Measurements from ENCODE around the gene PRKCI.
"Not testable (repeated sequence)": the region's sequence is repeated elsewhere in the genome, so short reads cannot be mapped to it uniquely, and the experiment has no call there.

PRKCI gene

DNA sequence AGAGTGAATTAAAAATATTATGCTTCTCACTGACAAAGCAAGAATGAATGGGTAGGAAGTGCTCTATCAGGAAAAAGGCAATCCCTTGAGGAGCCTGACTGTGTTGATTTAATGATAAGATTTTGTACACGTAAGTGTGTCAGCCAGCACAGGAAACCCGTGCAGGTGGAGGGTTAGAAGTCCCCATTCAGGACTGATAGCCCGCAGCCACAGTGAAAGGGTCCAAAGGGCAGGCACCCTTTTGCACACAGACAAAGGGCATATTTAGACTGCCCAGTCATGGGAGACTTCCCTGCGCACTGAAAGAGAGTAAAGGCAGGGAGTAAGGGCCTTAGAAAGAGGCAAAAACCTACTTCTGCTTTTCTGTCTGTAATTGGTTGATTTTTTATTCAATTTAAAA, 108.9 kb downstream of the PRKCI start:
- no peak for DNase-seq (ENCODE audit: low read depth, low spot score)
- H3K27ac ChIP-seq, result no peak overlapping the region

DNA sequence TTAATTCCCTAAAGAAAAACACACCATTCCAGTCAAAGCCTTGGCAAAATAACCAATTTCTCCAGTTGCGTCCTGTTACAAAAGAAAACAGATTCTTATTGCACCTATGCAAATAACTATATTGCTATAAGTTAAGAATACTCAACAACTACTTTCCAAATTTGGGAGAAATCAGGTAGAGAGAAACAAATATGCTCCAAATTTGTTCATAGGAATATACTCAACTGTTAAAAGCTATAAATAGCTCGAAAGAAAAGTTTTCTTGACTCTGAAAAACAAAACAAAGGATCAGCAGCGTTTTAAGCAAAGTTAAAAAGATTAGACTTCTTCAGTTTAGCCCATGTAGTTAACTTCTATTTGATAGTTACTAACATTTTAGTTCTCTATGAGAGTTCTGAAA, 115.2 kb downstream of the PRKCI start:
- no peak overlapping the region for H3K27ac ChIP-seq
- no peak for DNase-seq (ENCODE audit: low read depth, low spot score)

DNA sequence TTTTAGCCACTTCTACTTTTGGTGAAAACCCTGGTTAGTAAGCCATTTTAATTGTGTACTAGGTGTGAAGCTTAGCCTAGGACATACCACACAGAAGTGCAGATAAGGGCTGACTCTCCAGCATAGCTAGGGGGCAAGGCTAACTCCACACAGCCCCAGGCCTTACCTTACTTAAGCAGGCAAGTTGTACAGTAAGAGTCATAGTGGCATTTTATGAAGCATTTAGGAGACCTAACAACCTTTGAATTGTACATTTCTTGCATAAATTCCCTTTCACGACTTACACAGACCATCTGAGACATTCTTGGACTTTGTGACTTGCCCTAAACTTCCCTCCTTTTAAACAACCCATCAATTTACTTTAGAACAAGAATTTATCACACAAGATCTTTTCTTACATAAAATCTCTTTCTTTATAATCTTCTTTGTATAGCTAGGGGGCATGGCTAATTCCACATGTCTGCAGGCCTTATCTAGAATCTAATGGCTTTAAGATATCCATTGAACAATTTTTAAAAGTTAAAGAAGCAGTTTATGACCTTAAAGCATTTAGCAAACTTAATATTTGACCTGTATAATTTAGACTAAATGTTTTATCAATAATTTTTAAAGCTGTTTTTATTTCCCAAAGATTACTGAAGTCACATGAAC, 116.6 kb downstream of the PRKCI start:
- H3K27ac ChIP-seq, result no peak overlapping the region
- no peak for DNase-seq (ENCODE audit: low read depth, low spot score)

DNA sequence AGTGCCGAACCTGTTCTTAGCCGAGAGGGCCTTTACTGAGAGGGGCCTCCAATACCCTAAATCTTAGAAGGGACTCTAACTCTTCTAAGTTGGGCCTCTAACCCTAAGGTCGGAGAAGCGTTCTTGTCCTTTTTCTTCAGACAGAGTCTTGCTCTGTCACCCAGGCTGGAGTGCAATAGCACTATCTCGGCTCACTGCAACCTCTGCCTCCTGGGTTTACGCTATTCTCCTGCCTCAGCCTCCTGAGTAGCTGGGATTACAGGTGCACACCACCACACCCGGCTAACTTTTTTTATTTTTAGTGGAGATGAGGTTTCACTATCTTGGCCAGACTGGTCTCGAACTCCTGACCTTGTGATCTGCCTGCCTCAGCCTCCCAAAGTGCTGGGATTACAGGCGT, 120.0 kb downstream of the PRKCI start:
- not testable (repeated sequence) for DNase-seq (ENCODE audit: low read depth, low spot score); H3K27ac ChIP-seq

DNA sequence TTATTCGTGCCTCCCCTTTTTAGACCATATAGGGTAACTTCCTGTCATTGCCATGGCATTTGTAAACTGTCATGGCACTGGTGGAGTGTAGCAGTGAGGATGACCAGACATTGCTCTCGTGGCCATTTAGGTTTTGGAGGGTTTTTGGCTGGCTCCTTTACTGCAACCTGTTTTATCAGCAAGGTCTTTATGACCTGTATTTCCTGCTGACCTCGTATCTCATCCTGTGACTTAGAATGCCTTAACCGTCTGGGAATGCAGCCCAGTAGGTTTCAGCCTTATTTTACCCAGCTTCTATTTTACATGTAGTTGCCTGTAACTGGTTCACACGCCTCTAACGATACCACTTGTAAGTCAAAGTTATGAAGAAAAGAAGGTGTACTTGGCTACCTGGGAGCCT, 121.6 kb downstream of the PRKCI start:
- H3K27ac ChIP-seq, result peak overlapping the region; percentile 75

DNA sequence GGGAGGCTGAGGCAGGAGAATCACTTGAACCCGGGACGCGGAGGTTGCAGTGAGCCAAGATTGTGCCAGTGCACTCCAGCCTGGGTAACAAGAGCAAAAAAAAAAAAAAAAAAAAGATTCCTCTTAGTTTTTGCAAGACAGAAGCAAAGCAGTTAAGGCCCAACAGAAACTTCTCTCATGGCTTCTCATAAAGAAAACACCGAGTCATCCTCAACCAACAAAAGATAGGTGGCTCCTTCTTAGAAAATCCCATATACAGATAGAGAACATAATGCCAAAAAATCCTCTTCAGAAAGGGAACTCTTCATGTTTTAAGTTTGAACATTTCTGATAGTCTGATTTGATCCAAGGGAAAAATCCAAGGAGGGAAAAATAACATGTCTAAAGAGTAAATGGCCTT, 122.7 kb downstream of the PRKCI start:
- no peak for DNase-seq (ENCODE audit: low read depth, low spot score)

More for the DNA sequence above, 121.6 kb downstream of the PRKCI start:
- DNase-seq (ENCODE audit: low read depth, low spot score), result peak; percentile 91

DNA sequence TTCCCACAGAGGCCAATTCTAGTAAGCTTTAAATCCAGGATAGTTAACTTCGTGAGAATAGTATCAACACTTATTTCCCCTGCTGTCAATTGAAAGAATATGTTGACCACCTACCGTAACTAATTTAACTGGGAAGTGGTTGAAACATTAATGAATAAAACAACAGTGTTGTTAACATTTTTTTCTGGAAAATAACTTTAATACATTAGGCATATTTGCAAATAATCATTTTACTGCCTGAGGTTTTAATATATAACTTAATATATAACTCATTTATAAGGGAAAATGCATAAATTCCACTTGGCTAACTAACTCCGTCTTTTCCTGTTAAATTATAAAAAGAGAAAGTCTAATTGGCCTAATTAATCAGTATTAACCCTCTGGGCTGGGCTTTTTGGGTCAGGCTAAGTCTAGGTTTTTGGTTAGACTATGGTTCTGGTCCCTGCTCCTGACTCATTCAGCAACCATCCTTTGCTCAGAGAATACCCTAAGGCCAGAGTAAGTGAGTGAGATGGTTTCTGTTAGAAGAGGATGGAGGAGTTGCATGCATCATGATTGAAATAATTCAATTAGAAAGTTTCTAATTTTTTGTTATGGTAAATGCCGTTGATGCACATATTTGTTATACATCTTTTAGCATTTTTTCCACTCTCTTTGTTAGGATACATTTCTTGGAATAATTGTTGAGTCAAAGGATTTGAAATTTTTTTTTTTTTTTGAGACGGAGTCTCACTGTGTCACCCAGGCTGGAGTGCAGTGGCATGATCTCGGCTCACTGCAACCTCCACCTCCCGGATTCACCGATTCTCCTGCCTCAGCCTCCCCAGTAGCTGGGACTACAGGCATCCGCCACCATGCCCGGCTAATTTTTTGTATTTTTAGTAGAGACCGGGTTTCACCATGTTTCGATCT, 124.5 kb downstream of the PRKCI start:
- no peak for DNase-seq (ENCODE audit: low read depth, low spot score)

More for the DNA sequence above, 122.7 kb downstream of the PRKCI start:
- peak overlapping the region; percentile 75 for H3K27ac ChIP-seq

DNA sequence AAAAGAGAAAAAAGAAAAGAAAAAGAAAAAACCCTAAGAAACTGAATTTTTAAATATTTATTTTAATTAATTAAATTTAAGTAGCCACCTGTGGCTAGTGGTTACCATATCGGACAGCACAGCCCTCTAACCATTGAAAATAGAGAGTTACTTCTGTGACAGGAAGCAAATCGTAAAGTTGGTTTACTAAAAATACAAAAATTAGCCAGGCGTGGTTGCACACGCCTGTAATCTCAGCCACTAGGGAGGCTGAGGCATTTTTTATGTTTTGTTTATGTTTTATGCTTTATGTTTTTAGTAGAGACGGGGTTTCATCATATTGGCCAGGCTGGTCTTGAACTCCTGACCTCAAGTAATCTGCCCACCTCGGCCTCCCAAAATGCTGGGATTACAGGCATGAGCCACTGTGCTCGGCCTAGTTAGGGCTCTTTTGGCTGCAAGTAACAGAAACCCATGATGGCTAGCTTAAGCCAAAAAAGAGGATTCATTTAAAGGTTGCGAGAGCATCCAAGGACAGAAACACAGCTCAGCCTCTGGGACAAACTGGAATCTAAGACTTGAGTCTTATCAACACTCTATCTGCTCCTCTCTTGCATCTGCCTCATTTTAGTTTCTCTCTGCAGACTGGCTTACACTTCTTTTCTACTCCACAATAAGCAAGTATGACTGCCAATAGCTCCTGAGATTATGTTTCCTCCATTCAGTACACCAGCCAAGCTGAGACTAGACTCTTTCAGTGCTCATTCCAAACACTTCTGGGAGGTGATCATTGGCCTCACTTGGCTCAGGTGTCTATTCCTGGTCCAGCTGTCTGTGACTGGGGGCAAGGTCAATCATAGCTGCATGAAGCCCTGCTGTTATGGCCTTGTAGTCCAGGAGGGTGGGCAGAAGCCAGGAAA, 128.5 kb downstream of the PRKCI start:
- H3K27ac ChIP-seq, result no peak overlapping the region
- DNase-seq (ENCODE audit: low read depth, low spot score), result no peak

More for the DNA sequence above, 124.5 kb downstream of the PRKCI start:
- H3K27ac ChIP-seq, result no peak overlapping the region

DNA sequence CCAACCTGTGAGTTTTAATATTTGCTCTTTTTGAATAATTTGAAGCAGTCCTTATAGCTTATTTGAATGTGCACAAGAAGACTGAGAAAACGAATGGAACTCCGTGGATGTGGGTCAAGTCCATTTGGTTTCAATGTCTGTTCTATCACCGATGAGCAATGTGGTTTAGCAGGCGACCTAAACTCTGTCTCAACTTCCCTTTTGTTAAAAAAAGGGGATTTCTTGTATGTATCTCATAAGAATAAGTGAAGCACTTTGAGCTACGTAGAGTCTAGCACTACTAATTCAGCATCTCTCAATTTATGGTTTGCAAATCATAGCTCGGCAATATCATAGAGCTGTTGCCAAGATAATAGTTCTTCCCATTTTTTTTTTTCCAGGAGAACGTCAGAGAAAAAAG, 130.7 kb downstream of the PRKCI start:
- DNase-seq (ENCODE audit: low read depth, low spot score), result no peak
- H3K27ac ChIP-seq, result no peak overlapping the region

DNA sequence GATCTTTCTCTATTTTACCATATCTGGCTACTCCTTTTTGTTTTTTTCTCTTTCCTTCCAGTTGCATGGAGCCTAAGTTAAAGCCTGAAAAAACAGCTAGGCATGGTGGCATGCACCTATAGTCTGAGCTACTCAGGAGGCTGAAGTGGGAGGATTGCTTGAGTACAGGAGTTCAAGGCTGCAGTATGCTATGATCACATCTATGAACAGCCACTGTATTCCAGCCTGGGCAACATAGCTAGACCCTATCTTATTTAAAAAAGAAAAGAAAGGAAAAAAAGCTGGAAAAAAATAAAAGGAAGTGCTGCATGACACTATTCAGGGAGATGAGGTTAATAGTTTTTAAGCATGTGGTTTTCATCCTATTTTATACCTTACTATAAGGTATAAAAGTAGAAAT, 131.3 kb downstream of the PRKCI start:
- no peak for DNase-seq (ENCODE audit: low read depth, low spot score)
- H3K27ac ChIP-seq, result no peak overlapping the region

DNA sequence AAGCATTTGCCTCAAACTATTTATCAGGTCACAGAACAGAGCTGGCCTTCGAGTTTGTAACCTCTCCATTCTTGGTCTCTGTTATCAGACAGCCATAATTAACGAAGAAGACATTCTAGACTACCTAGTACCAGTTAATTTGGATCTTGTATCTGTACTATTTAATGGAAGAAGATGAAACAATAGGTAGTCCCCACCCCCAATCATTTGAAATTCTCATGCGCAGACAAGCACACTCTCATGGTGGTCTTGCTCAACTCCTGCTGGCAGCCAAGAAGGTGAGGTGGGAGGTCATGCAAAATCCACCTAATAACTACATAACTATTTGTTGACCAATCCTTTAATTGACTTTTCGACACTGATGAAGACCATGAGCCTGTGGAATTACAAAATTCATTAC, 132.5 kb downstream of the PRKCI start:
- no peak for DNase-seq (ENCODE audit: low read depth, low spot score)
- no peak overlapping the region for H3K27ac ChIP-seq

All from epithelial cell of prostate (primary cell).